Loucy (cell line): ENCODE data around the gene NIPBL.

Source experiments
- H2AFZ ChIP-seq: fragments of 200-600 bp; sonication (generic); 2 replicates; pipeline ENCODE4 v1.6.0; 2016; ENCODE audit warnings: antibody characterized with exemption, mild to moderate bottlenecking, low read length, moderate library complexity
- H3F3A ChIP-seq: fragments of 200-600 bp; 2 replicates; pipeline ENCODE4 v1.6.0; 2016; ENCODE audit warnings: antibody characterized with exemption, low read depth, mild to moderate bottlenecking
- H3K27me3 ChIP-seq: fragments of 200-600 bp; sonication (generic); 2 replicates; pipeline ENCODE4 v1.6.1; 2014; ENCODE audit warnings: low read length, mild to moderate bottlenecking; ENCODE audit not compliant: insufficient read depth, poor library complexity, severe bottlenecking
- H3K36me3 ChIP-seq: fragments of 200-600 bp; sonication (generic); 2 replicates; pipeline ENCODE4 v1.6.1; 2016; ENCODE audit warnings: low read length; ENCODE audit not compliant: insufficient read depth
- H3K4me1 ChIP-seq: fragments of 200-600 bp; sonication (generic); 2 replicates; pipeline ENCODE4 v1.5.1; 2014; ENCODE audit warnings: low read length, mild to moderate bottlenecking; ENCODE audit not compliant: insufficient read depth, poor library complexity, severe bottlenecking
- H3K4me2 ChIP-seq: fragments of 200-600 bp; sonication (generic); 2 replicates; pipeline ENCODE4 v1.6.0; 2014; ENCODE audit warnings: antibody characterized with exemption, low read length, low read depth, mild to moderate bottlenecking; ENCODE audit not compliant: poor library complexity, severe bottlenecking
- H3K4me3 ChIP-seq: fragments of 200-600 bp; sonication (generic); 2 replicates; pipeline ENCODE4 v1.5.1; 2014; ENCODE audit warnings: low read length, mild to moderate bottlenecking, mixed read lengths; ENCODE audit not compliant: poor library complexity, severe bottlenecking
- H3K79me2 ChIP-seq: fragments of 200-600 bp; sonication (generic); 2 replicates; pipeline ENCODE4 v1.6.1; 2014; ENCODE audit warnings: low read length; ENCODE audit not compliant: insufficient read depth
- H3K9ac ChIP-seq: fragments of 200-600 bp; sonication (generic); 2 replicates; pipeline ENCODE4 v1.6.0; 2014; ENCODE audit warnings: mild to moderate bottlenecking, low read depth, low read length, moderate library complexity; ENCODE audit not compliant: poor library complexity, severe bottlenecking
- H3K9me2 ChIP-seq: fragments of 200-600 bp; sonication (generic); replicated peaks from 2 replicates; pipeline ENCODE4 v1.6.1; 2016; ENCODE audit warnings: low read depth, low read length, mixed read lengths
- H3K9me3 ChIP-seq: fragments of 200-600 bp; sonication (generic); 2 replicates; pipeline ENCODE4 v1.6.1; 2014; ENCODE audit warnings: mild to moderate bottlenecking, antibody characterized with exemption, low read length, low read depth; ENCODE audit not compliant: insufficient read depth
- H4K20me1 ChIP-seq: fragments of 200-600 bp; sonication (generic); 2 replicates; pipeline ENCODE4 v1.6.0; 2014; ENCODE audit warnings: antibody characterized with exemption, low read length, mild to moderate bottlenecking; ENCODE audit not compliant: insufficient read depth, poor library complexity, severe bottlenecking
- EZH2phosphoT487 ChIP-seq: fragments of 200-600 bp; IDR thresholded peaks from 2 replicates; pipeline ENCODE4 v1.6.1; 2018; ENCODE audit warnings: antibody characterized with exemption, mild to moderate bottlenecking, moderate library complexity, borderline replicate concordance
- TF ChIP-seq, protein P1 (sequence below): fragments of 200-600 bp; sonication (generic); conservative IDR thresholded peaks from 2 replicates; pipeline ENCODE4 v1.5.1; 2014; ENCODE audit warnings: mild to moderate bottlenecking, antibody characterized with exemption, low read length

NIPBL gene

DNA sequence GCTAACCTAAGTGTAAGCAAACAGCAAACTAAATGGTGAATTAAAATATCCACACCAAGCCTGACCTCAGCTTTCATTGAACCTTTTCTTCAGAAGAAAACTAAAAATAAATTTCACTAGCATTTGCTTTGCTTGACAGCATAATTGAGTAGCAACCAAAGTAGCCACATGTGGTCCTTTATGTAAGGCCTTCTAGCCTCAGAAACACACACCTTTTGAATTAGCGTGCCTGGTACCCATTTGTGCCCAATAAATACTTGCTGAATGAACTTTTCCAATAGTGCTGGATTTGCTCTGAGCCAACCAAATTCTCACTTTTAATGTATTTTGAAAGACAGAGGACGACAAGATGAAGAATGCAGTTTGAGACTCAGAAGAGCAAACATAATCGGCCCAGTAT, 2.1 kb upstream of the NIPBL start:
- peak overlapping the region; percentile 93 for H3K4me3 ChIP-seq
- no peaks in the 10 kb centered on the region; the same call in 1 of the 2 replicates for H3F3A ChIP-seq
- H4K20me1 ChIP-seq = peaks cover 81% of the 10 kb centered on the region
- H3K79me2 ChIP-seq = peaks cover 97% of the 10 kb centered on the region
- H3K9me2 ChIP-seq = no peaks in the 10 kb centered on the region
- H3K9me3 ChIP-seq = no peaks in the 10 kb centered on the region
- H3K4me1 ChIP-seq = peaks cover 46% of the 10 kb centered on the region
- H3K27me3 ChIP-seq = no peaks in the 10 kb centered on the region
- peak overlapping the region; percentile 95 for H3K4me2 ChIP-seq
- peak overlapping the region; percentile 99 for H3K9ac ChIP-seq
- H2AFZ ChIP-seq = no peak overlapping the region
- TF ChIP-seq, protein P1, sequence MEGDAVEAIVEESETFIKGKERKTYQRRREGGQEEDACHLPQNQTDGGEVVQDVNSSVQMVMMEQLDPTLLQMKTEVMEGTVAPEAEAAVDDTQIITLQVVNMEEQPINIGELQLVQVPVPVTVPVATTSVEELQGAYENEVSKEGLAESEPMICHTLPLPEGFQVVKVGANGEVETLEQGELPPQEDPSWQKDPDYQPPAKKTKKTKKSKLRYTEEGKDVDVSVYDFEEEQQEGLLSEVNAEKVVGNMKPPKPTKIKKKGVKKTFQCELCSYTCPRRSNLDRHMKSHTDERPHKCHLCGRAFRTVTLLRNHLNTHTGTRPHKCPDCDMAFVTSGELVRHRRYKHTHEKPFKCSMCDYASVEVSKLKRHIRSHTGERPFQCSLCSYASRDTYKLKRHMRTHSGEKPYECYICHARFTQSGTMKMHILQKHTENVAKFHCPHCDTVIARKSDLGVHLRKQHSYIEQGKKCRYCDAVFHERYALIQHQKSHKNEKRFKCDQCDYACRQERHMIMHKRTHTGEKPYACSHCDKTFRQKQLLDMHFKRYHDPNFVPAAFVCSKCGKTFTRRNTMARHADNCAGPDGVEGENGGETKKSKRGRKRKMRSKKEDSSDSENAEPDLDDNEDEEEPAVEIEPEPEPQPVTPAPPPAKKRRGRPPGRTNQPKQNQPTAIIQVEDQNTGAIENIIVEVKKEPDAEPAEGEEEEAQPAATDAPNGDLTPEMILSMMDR = no peak
- no peak for TF ChIP-seq EZH2phosphoT487
- H3K36me3 ChIP-seq = no peaks in the 10 kb centered on the region

DNA sequence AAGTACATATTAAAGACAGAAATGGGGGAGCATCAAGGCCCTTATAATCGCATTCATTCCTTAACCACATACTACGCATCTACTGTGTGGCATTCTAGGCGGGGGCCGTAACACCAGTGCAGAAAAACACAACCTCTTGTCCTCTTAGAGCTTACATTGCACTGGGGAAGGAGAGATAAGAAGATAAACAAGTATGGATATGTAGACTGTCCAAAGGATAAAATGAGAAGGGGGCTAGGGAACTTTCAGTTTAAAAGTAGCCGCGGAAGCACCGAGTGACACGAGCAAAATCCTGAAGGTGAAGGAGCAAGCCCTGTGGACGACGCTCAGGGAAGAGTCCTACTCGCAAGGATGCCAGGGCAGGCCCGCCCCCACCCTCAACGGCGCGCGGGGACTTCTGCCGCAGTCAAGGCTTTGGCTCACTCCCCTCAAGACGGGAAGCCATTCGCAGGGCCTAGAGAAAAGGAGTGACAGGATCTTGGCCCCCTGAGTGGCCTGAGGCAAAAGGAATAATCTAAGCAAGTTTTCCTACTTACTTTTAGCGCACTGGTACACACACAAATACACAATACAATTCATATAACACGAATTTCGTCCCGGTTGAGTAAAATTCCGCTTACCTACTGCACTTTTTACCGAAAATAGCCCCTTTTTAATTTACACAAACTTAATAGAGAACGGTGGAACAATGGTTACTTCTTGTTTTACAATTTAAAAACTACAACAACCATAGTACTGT, 1.3 kb upstream of the NIPBL start:
- Histone ChIP-seq H3F3A (no peaks in the 10 kb centered on the region; the same call in 1 of the 2 replicates), H4K20me1 (peaks cover 81% of the 10 kb centered on the region), H3K9me2 (no peaks in the 10 kb centered on the region), H3K4me2 (peak overlapping the region; percentile 95), H3K36me3 (no peaks in the 10 kb centered on the region), H3K9me3 (no peaks in the 10 kb centered on the region), H3K4me1 (peaks cover 50% of the 10 kb centered on the region), H2AFZ (peak overlapping the region; percentile 87; the same call in 1 of the 2 replicates), H3K9ac (peak overlapping the region; percentile 99), H3K27me3 (no peaks in the 10 kb centered on the region), H3K79me2 (peaks cover 97% of the 10 kb centered on the region), H3K4me3 (peak overlapping the region; percentile 93)
- TF ChIP-seq, protein P1 = no peak
- TF ChIP-seq EZH2phosphoT487 = no peak

DNA sequence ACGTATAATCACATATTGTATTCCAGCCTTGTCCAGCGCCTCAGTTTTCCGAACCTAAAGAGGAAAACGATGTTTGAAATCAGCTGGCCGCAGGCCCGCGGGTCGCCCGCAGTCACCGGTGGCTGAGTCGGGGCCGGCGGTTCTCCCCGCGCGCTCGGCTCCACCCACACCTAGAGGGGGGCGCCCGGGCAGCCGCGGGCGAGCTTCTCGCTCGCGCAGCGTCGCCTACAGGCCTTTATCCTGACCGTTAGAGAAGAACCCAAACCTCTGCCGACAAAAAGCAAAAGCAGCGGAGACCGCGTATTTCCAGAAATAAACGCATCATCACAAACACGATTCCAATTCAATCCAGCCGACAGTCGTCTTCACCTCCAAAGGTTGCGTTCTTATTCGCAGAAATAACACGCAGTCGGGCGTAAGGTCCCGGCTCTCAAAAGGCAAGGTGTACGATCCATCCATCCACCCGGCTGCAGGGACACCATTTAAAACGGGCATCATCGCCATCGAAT, 725 bp upstream of the NIPBL start:
- Histone ChIP-seq H3K9ac (peak overlapping the region; percentile 99), H3K79me2 (peaks cover 97% of the 10 kb centered on the region), H2AFZ (peak overlapping the region; percentile 87), H3K9me2 (no peaks in the 10 kb centered on the region), H3K4me3 (peak overlapping the region; percentile 93), H3K4me1 (peaks cover 51% of the 10 kb centered on the region), H3K9me3 (no peaks in the 10 kb centered on the region), H4K20me1 (peaks cover 83% of the 10 kb centered on the region), H3F3A (no peaks in the 10 kb centered on the region; the same call in 1 of the 2 replicates), H3K36me3 (no peaks in the 10 kb centered on the region), H3K27me3 (no peaks in the 10 kb centered on the region), H3K4me2 (peak overlapping the region; percentile 95)
- TF ChIP-seq, protein P1 = peak; percentile 59
- TF ChIP-seq EZH2phosphoT487 = no peak
